H9 (cell line): ENCODE results near the gene KIF6. TPM values are rescaled to one million over a fixed set of nuclear protein-coding genes. Genes with fewer than 3 reads are reported as not detected.

Experiments used
- DNase-seq: peaks from one replicate; pipeline ENCODE4 v3.0.0-alpha.2; 2017
- H2AFZ ChIP-seq: one replicate; pipeline ENCODE4 v1.6.1; 2013; ENCODE audit warnings: mild to moderate bottlenecking, low read length, control low read depth, moderate library complexity
- H2AK5ac ChIP-seq: 2 replicates; pipeline ENCODE4 v1.6.1; 2013; ENCODE audit warnings: low read length, control low read depth, mixed read lengths; ENCODE audit not compliant: insufficient read length
- H2BK120ac ChIP-seq: one replicate; pipeline ENCODE4 v1.6.1; 2013; ENCODE audit warnings: low read depth, mild to moderate bottlenecking, low read length, control low read depth, inconsistent platforms; ENCODE audit not compliant: poor library complexity, severe bottlenecking
- H2BK12ac ChIP-seq: 2 replicates; pipeline ENCODE4 v1.6.1; 2013; ENCODE audit warnings: low read length, control low read depth, mixed read lengths, low read depth; ENCODE audit not compliant: insufficient read length
- H2BK15ac ChIP-seq: 2 replicates; pipeline ENCODE4 v1.6.1; 2013; ENCODE audit warnings: low read depth, low read length, control low read depth
- H2BK20ac ChIP-seq: one replicate; pipeline ENCODE4 v1.6.1; 2013; ENCODE audit warnings: low read depth, mild to moderate bottlenecking, low read length, control low read depth, inconsistent platforms; ENCODE audit not compliant: poor library complexity, severe bottlenecking
- H2BK5ac ChIP-seq: 2 replicates; pipeline ENCODE4 v1.6.1; 2013; ENCODE audit warnings: low read length, control low read depth, mixed read lengths; ENCODE audit not compliant: insufficient read length
- H3K14ac ChIP-seq: 2 replicates; pipeline ENCODE4 v1.6.1; 2013; ENCODE audit warnings: low read length, control low read depth; ENCODE audit not compliant: insufficient read depth
- H3K18ac ChIP-seq: 2 replicates; pipeline ENCODE4 v1.6.1; 2013; ENCODE audit warnings: low read depth, mild to moderate bottlenecking, mixed read lengths, low read length, control low read depth; ENCODE audit not compliant: insufficient read length
- H3K23ac ChIP-seq: 2 replicates; pipeline ENCODE4 v1.6.1; 2013; ENCODE audit warnings: low read length, control low read depth, mixed read lengths, low read depth; ENCODE audit not compliant: insufficient read length
- H3K23me2 ChIP-seq: 2 replicates; pipeline ENCODE4 v1.6.1; 2013; ENCODE audit warnings: low read depth, mild to moderate bottlenecking, mixed read lengths, low read length, control low read depth; ENCODE audit not compliant: insufficient read length, poor library complexity, severe bottlenecking
- H3K27ac ChIP-seq: 2 replicates; pipeline ENCODE4 v1.5.1; 2013; ENCODE audit warnings: low read length, control low read depth, mixed read lengths, low read depth; ENCODE audit not compliant: insufficient read length
- H3K27me3 ChIP-seq: 2 replicates; pipeline ENCODE4 v1.6.1; 2013; ENCODE audit warnings: low read length, control low read depth, inconsistent platforms; ENCODE audit not compliant: insufficient read depth
- H3K4ac ChIP-seq: 2 replicates; pipeline ENCODE4 v1.6.1; 2013; ENCODE audit warnings: low read depth, mild to moderate bottlenecking, control low read depth, inconsistent platforms, low read length, moderate library complexity
- H3K4me1 ChIP-seq: 2 replicates; pipeline ENCODE4 v1.6.1; 2013; ENCODE audit warnings: low read length, control low read depth, inconsistent platforms; ENCODE audit not compliant: insufficient read depth
- H3K4me2 ChIP-seq: 2 replicates; pipeline ENCODE4 v1.6.1; 2013; ENCODE audit warnings: low read length, control low read depth, mixed read lengths; ENCODE audit not compliant: insufficient read length, insufficient read depth
- H3K56ac ChIP-seq: 2 replicates; pipeline ENCODE4 v1.6.1; 2013; ENCODE audit warnings: low read depth, mild to moderate bottlenecking, mixed read lengths, low read length, control low read depth; ENCODE audit not compliant: insufficient read length
- H3K79me1 ChIP-seq: 2 replicates; pipeline ENCODE4 v1.6.1; 2013; ENCODE audit warnings: low read depth, mild to moderate bottlenecking, moderate library complexity, low read length, control low read depth, inconsistent platforms; ENCODE audit not compliant: insufficient read depth, poor library complexity, severe bottlenecking
- H3K79me2 ChIP-seq: 2 replicates; pipeline ENCODE4 v1.6.1; 2013; ENCODE audit warnings: low read length, control low read depth, inconsistent platforms; ENCODE audit not compliant: insufficient read depth
- H3K9ac ChIP-seq: 2 replicates; pipeline ENCODE4 v1.6.1; 2013; ENCODE audit warnings: low read length, control low read depth, mixed read lengths; ENCODE audit not compliant: insufficient read length; ENCODE audit errors: extremely low read depth
- H3K9me3 ChIP-seq: one replicate; pipeline ENCODE4 v1.6.1; 2013; ENCODE audit warnings: low read depth, low read length, inconsistent platforms; ENCODE audit not compliant: control insufficient read depth
- H3T11ph ChIP-seq: one replicate; pipeline ENCODE4 v1.6.1; 2013; ENCODE audit warnings: mild to moderate bottlenecking, low read length, control low read depth, inconsistent platforms
- H4K20me1 ChIP-seq: one replicate; pipeline ENCODE4 v1.6.1; 2013; ENCODE audit not compliant: control insufficient read depth, insufficient read length, insufficient read depth
- H4K5ac ChIP-seq: 2 replicates; pipeline ENCODE4 v1.6.1; 2013; ENCODE audit warnings: low read depth, mild to moderate bottlenecking, mixed read lengths, low read length, control low read depth; ENCODE audit not compliant: insufficient read length
- H4K8ac ChIP-seq: replicated peaks from 2 replicates; pipeline ENCODE4 v1.6.1; 2013; ENCODE audit warnings: low read length, control low read depth, mixed read lengths, low read depth; ENCODE audit not compliant: insufficient read length
- H4K91ac ChIP-seq: 2 replicates; pipeline ENCODE4 v1.6.1; 2013; ENCODE audit warnings: low read depth, mild to moderate bottlenecking, moderate library complexity, mixed read lengths, low read length, control low read depth; ENCODE audit not compliant: insufficient read length
- H3K27ac Mint-ChIP-seq, 3 experiments: 2 replicates in 2 of 3; 3 replicates in 1 of 3; pipeline ENCODE4 v1.8.0; 2020 to 2021; ENCODE audit warnings: mixed read lengths in 3 of 3, mild to moderate bottlenecking in 1 of 3, moderate library complexity in 1 of 3
- H3K27me3 Mint-ChIP-seq: 2 replicates; pipeline ENCODE4 v1.8.0; 2021; ENCODE audit warnings: low read depth, mild to moderate bottlenecking, moderate library complexity, mixed read lengths
- H3K36me3 Mint-ChIP-seq, 3 experiments: 2 replicates in 2 of 3; 3 replicates in 1 of 3; pipeline ENCODE4 v1.8.0; 2020 to 2021; ENCODE audit warnings: low read depth in 3 of 3, mixed read lengths in 3 of 3; ENCODE audit not compliant: insufficient read depth in 1 of 3
- H3K4me1 Mint-ChIP-seq, 2 experiments: 2 replicates each; pipeline ENCODE4 v1.8.0; 2020; ENCODE audit warnings: mixed read lengths in 2 of 2
- H3K4me3 Mint-ChIP-seq, 2 experiments: 2 replicates in 1 of 2; 3 replicates in 1 of 2; pipeline ENCODE4 v1.8.0; 2020 to 2021; ENCODE audit warnings: mild to moderate bottlenecking in 2 of 2, mixed read lengths in 2 of 2, moderate library complexity in 1 of 2
- H3K9me3 Mint-ChIP-seq, 2 experiments: 2 replicates in 1 of 2; 3 replicates in 1 of 2; pipeline ENCODE4 v1.8.0; 2020; ENCODE audit warnings: mild to moderate bottlenecking in 2 of 2, mixed read lengths in 2 of 2, moderate library complexity in 1 of 2
- CTCF ChIP-seq: fragments of 200-600 bp; sonication (generic); conservative IDR thresholded peaks from 3 replicates; pipeline ENCODE4 v1.8.0; 2021; ENCODE audit warnings: antibody characterized with exemption, mild to moderate bottlenecking
- WGBS: extraction: QIAGEN DNeasy Blood & Tissue Kit; methylation state at CpG from one replicate; pipeline ENCODE4 v1.1.7; 2013; ENCODE audit warnings: missing lambda C conversion rate, low lambda C conversion rate, mixed read lengths; ENCODE audit not compliant: insufficient read length; ENCODE audit errors: extremely low coverage; 5-methylcytosine and 5-hydroxymethylcytosine counted together
- total RNA-seq: library from RNA; stranded (reverse); gene quantifications from 2 replicates; pipeline ENCODE4 v1.2.1, GENCODE V29; 2021

Gene KIF6
- total RNA-seq, 1 experiment from 2014 or later, result 0.63 TPM

GRCh38 chr6:39515471-39515870, 209.7 kb downstream of the KIF6 start:
- H4K8ac ChIP-seq, result no peak overlapping the region
- no peak overlapping the region for H2BK15ac ChIP-seq
- H3K4ac ChIP-seq, result no peak overlapping the region
- no peaks in the 10 kb centered on the region for H3K23me2 ChIP-seq
- no peak overlapping the region for H2BK5ac ChIP-seq
- H3K18ac ChIP-seq, result no peak overlapping the region
- no peaks in the 10 kb centered on the region for H3K9me3 ChIP-seq
- no peak for DNase-seq
- H3K79me1 ChIP-seq, result no peaks in the 10 kb centered on the region
- H3K79me2 ChIP-seq, result no peaks in the 10 kb centered on the region
- Mint-ChIP-seq H3K27ac (no peak overlapping the region), H3K4me1 (no peaks in the 10 kb centered on the region), H3K36me3 (peaks cover 0 to 5% (median 4%) of the 10 kb centered on the region in 3 experiments; a peak in 3 of 7 replicates), H3K4me3 (no peak overlapping the region; a peak in 1 of 5 replicates), H3K9me3 (peaks cover 4 to 7% of the 10 kb centered on the region in 2 experiments; a peak in 4 of 5 replicates), H3K27me3 (no peaks in the 10 kb centered on the region; the same call in 1 of the 2 replicates)
- H4K20me1 ChIP-seq, result no peaks in the 10 kb centered on the region
- H3K27ac ChIP-seq, result no peak overlapping the region
- H3K9ac ChIP-seq, result no peak overlapping the region
- H2AK5ac ChIP-seq, result no peak overlapping the region
- H2AFZ ChIP-seq, result no peak overlapping the region
- H3K56ac ChIP-seq, result no peak overlapping the region
- H2BK20ac ChIP-seq, result no peak overlapping the region
- WGBS, result no CpG with 5 or more reads among the region's 4 CpGs
- no peak overlapping the region; the same call in 1 of the 2 replicates for H3K14ac ChIP-seq
- H3K23ac ChIP-seq, result no peak overlapping the region
- H3K27me3 ChIP-seq, result no peaks in the 10 kb centered on the region
- TF ChIP-seq CTCF, result no peak
- no peaks in the 10 kb centered on the region for H3K4me1 ChIP-seq
- H4K5ac ChIP-seq, result no peak overlapping the region
- no peak overlapping the region for H4K91ac ChIP-seq
- no peak overlapping the region for H3K4me2 ChIP-seq
- no peak overlapping the region for H2BK120ac ChIP-seq
- no peak overlapping the region for H3T11ph ChIP-seq
- H2BK12ac ChIP-seq, result no peak overlapping the region
